Stimulated activated CD8-positive, alpha-beta memory T cell treated with anti-CD3 and anti-CD28 coated beads, Interleukin-12 subunit alpha, Interleukin-12 subunit beta, amount 100 ng/mL, for 1 hour (primary cell): ENCODE measurements around the gene LTBP2.

Experiments used
- DNase-seq: peaks from one replicate; pipeline ENCODE4 v3.0.0-alpha.2; 2020; ENCODE audit warnings: low read depth

The LTBP2 gene

GRCh38 chr14:74591394-74591793 is 20.6 kb downstream of the LTBP2 start:
- no peak for DNase-seq

- no peak for DNase-seq
These were observed 22.7 kb downstream of the LTBP2 start for GRCh38 chr14:74589291-74589879.

GRCh38 chr14:74587363-74587707 is 24.7 kb downstream of the LTBP2 start:
- no peak for DNase-seq

GRCh38 chr14:74586681-74587362 is 25.2 kb downstream of the LTBP2 start:
- DNase-seq = no peak

- DNase-seq = no peak
These were observed 26.4 kb downstream of the LTBP2 start for GRCh38 chr14:74585406-74586335.

GRCh38 chr14:74584951-74585350 is 27.1 kb downstream of the LTBP2 start:
- no peak for DNase-seq

- no peak for DNase-seq
These were observed 28.2 kb downstream of the LTBP2 start for GRCh38 chr14:74583689-74584434.

- DNase-seq = no peak
These were observed 29.0 kb downstream of the LTBP2 start for GRCh38 chr14:74582910-74583581.

GRCh38 chr14:74580275-74580672 is 31.8 kb downstream of the LTBP2 start:
- no peak for DNase-seq

- no peak for DNase-seq
These were observed 32.4 kb downstream of the LTBP2 start for GRCh38 chr14:74579447-74580274.

GRCh38 chr14:74578479-74578878 is 33.6 kb downstream of the LTBP2 start:
- no peak for DNase-seq

GRCh38 chr14:74577948-74578275 is 34.1 kb downstream of the LTBP2 start:
- no peak for DNase-seq

- DNase-seq = no peak
These were observed 34.6 kb downstream of the LTBP2 start for GRCh38 chr14:74577247-74577947.

GRCh38 chr14:74575936-74576335 is 36.1 kb downstream of the LTBP2 start:
- DNase-seq = no peak

GRCh38 chr14:74575507-74575906 is 36.5 kb downstream of the LTBP2 start:
- DNase-seq = no peak

- no peak for DNase-seq
These were observed 37.3 kb downstream of the LTBP2 start for GRCh38 chr14:74574706-74575105.

GRCh38 chr14:74574090-74574433 is 38.0 kb downstream of the LTBP2 start:
- DNase-seq = no peak

- DNase-seq = no peak
These were observed 38.5 kb downstream of the LTBP2 start for GRCh38 chr14:74573421-74574089.

- DNase-seq = no peak
These were observed 39.2 kb downstream of the LTBP2 start for GRCh38 chr14:74572726-74573301.
